ENCODE data around the gene SBF2.
"Not testable (repeated sequence)": the region's sequence is repeated elsewhere in the genome, so short reads cannot be mapped to it uniquely, and the experiment has no call there.

Gene SBF2

DNA sequence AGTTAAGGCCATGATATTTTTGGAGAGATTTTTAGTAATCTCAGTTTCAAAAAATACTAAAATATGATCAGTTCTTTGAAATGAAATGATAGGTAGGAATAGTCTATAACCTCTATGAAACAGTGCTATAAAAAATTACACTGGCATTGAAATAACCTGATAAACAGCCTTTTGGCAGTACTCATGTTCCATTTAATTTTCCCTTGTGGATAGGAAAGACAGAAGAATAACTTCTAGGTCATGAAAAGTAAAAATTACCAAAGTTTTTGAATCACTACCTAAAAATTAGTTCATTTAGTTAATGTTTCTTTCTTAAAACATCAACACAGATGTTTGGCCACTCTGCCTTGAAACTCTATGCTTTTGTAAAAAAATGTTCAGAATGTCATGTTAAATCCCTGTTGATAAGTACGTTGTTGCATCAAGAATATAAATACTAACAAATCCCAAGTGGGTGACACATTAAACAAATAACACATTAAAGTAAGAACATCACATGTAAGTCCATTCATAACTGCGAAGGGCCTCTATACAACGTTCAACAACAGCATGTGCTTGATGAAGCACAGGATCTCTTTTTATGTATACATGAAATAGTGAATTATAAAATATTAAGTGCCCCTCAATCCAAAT lies 339.9 kb downstream of the SBF2 start:
- no peak for DNase-seq (ENCODE audit: low read depth, low spot score)

DNA sequence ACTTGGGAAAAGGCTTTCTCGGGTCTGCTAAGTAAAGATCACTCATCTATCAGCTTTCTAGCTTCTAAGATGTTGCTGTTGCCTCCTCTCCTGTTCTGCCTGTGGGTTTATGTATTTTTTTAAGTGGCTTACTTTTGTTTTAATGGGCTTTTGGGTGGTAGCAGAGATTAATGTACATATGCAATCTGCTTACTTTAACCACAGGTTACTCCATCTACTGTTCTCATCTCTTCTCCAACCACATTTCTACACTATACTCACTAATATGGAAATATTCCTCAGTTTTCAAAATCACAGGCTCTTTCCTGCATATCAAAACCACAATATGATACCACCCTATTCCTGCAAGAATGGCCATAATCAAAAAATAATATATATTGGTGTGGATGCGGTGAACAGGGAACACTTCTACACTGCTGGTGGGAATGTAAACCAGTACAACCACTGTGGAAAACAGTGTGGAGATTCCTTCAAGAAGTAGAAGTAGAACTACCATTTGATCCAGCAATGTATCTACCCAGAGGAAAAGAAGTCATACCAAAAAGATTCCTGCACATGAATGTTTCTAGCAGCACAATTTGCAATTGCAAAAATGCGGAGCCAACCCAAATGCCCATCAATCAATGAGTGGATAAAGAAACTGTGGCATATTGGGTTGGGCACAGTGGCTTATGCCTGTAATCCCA lies 341.4 kb downstream of the SBF2 start:
- no peak for DNase-seq (ENCODE audit: low read depth, low spot score)

GRCh38 chr11:9951807-9952206 lies 342.2 kb downstream of the SBF2 start:
- no peak for DNase-seq (ENCODE audit: low read depth, low spot score)

GRCh38 chr11:9950462-9950861 lies 343.6 kb downstream of the SBF2 start:
- DNase-seq (ENCODE audit: low read depth, low spot score), result no peak

- DNase-seq (ENCODE audit: low read depth, low spot score), result no peak
Observed at GRCh38 chr11:9947231-9947864, 346.7 kb downstream of the SBF2 start.

- DNase-seq (ENCODE audit: low read depth, low spot score), result not testable (repeated sequence)
Observed at GRCh38 chr11:9945680-9946079, 348.3 kb downstream of the SBF2 start.

GRCh38 chr11:9943386-9944110 lies 350.5 kb downstream of the SBF2 start:
- no peak for DNase-seq (ENCODE audit: low read depth, low spot score)

DNA sequence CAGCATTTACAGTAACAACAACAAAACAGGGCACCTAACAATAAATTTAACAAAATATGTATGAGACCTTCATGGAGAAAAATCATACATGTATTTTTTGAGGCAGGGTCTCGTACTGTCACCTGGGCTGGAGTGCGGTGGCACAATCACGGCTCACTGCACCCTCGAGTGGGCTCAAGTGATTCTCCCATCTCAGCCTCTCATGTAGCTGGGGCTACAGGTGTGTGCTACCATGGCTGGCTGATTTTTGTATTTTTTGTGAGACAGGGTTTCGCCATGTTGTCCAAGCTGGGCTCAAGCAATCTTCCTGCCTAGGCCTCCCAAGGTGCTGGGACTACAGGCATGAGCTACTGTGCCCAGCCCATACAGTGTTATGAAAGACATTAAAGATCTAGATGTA lies 352.0 kb downstream of the SBF2 start:
- DNase-seq (ENCODE audit: low read depth, low spot score), result no peak

DNA sequence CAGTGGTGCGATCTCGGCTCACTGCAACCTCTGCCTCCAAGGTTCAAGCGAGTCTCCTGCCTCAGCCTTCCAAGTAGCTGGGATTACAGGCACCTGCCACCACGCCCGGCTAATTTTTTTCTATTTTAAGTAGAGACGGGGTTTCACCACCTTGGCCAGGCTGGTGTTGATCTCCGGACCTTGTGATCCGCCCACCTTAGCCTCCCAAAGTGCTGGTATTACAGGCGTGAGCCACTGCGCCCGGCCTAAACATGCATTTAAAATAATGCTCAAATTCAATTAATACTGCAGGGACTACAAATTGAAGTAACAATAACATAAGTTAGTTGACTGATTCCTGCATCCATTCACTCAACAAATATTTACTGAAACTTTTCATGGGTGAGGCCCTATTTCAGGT lies 354.9 kb downstream of the SBF2 start:
- not testable (repeated sequence) for DNase-seq (ENCODE audit: low read depth, low spot score)

DNA sequence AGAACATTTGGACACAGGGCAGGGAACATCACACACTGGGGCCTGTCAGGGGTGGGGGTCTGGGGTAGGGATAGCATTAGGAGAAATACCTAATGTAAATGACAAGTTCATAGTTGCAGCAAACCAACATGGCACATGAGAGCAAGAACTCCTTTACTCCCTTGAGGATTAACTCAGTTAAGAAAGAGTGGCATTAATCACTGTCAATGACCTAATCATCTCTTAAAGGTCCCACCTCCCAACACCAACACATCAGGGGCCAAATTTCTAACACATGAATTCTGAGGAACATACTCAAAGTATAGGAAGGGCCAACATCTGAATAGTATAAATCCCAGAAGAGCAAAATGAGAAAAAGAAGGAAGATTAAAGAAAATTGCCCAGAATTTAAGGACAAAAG lies 357.3 kb downstream of the SBF2 start:
- no peak for DNase-seq (ENCODE audit: low read depth, low spot score)

- DNase-seq (ENCODE audit: low read depth, low spot score), result not testable (repeated sequence)
Observed at GRCh38 chr11:9932843-9933242, 361.2 kb downstream of the SBF2 start.

- DNase-seq (ENCODE audit: low read depth, low spot score), result not testable (repeated sequence)
Observed at GRCh38 chr11:9930562-9931331, 363.3 kb downstream of the SBF2 start.

GRCh38 chr11:9927670-9928069 lies 366.3 kb downstream of the SBF2 start:
- DNase-seq (ENCODE audit: low read depth, low spot score), result no peak

DNA sequence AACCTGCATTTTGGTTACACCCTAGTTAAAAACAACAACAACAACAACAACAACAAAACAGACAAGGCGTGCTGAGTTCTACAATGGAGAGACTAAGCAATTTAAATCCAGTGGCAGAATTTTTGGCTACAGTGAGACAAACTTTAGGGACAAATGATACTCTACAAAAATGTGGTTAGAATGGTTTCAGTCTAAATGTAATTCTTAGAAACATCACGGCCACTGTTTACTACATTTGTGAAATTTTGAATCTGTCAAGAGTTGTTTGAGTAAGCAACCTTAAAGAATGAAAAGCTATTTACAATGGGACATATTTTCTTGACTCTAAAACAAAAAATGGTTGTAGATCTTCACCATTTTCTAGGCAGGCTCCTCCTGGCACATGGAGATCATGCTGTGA lies 370.7 kb downstream of the SBF2 start:
- no peak for DNase-seq (ENCODE audit: low read depth, low spot score)

GRCh38 chr11:9922806-9923205 lies 371.2 kb downstream of the SBF2 start:
- no peak for DNase-seq (ENCODE audit: low read depth, low spot score)

DNA sequence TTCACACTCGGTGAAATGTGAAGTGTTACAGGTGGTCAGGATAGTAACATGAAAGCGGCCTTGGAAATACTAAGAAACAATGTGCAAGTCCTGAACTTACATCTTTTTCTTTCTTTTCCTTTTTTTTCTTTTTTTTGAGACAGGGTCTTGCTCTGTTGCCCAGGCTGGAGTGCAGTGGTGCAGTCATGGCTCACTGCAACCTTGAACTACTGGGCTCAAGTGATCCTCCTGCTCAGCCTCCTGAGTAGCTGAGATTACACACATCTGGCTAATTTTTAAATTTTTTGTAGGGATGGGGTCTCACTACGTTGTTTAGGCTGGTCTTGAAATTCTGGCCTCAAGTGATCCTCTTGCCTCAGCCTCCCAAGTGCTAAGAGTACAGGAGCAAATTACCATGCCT lies 377.5 kb downstream of the SBF2 start:
- DNase-seq (ENCODE audit: low read depth, low spot score), result no peak

GRCh38 chr11:9914064-9914463 lies 380.0 kb downstream of the SBF2 start:
- no peak for DNase-seq (ENCODE audit: low read depth, low spot score)

DNA sequence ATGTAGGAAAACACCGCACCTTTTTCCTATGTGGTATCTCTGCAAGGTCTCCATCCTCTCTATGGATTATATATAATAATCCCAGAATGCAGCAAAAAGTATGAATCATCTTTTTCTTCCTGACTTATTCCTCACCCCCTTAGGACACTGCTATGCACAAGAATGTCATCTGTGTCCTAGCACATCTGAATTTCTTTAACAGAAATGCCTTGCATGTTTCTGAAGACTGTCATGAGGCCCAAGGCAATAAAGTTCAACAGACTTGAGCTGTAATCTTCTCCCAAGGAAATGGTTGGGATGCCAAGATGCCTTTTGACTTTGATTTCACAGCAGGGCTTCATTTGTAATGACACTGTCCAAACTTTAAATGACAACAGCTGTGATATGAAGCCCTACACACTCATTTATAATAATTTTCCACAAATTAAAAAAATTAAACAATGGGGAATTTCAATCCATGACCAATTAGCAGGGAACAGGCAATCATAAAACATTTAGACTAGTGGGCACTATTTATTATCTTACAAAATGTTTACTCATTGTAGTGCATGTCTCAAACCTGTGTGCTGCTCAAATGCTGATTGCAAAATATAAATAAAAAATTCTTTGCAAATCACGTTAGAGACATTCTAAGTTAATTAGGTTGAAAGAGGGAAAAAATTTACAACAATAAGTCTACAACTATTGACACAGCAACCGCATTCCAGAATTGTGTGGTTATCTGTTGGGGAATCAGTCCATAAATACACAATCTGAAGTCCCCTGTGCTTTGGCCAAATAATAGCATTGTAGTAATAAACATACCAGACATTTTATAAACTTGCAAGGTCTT lies 387.8 kb downstream of the SBF2 start:
- DNase-seq (ENCODE audit: low read depth, low spot score), result no peak

DNA sequence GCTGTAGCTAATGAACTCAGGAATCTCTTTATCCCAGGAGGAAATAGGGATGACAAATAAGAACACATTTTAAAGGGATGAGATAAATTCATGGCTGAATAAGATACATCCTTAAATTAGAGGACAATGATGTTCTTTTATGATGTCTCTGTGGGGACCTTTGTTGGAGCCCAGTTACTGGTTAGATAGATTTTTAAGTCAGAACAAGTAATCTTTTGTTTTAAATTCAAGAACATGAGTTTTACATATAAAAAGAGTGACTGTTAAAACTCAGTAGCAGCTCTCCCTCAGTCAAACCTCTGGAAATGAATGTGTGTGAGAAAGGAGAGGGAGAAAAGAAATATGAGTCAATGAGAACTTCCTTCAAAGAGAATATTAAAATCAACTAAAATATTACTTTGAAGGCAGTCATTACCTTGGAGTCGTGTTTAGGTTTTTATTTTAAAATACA lies 388.5 kb downstream of the SBF2 start:
- DNase-seq (ENCODE audit: low read depth, low spot score), result no peak

- DNase-seq (ENCODE audit: low read depth, low spot score), result no peak
Observed at GRCh38 chr11:9903579-9903978, 390.4 kb downstream of the SBF2 start.

DNA sequence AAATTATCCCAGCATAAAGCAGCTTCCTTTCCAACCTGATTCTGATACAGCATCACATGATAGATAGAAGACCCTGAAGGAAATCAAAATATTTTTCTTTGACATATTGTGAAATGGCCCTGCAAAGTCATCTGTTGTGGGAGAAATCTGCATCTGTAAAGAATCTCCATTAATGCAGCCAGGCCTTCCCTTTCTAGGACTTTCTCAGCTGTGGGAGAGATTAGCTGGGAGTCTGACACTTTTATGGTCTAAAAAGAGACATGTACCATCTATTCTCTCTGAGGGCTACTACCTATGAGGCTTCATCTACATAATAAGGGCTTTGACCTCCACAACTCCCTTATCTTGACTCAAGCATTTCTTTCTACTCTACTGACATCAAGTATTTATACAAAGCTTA lies 392.1 kb downstream of the SBF2 start:
- no peak for DNase-seq (ENCODE audit: low read depth, low spot score)
